KBM-7 (cell line): ENCODE measurements around the gene TGFBI.
A peak's percentile ranks its signal among the peaks of the same experiment; 100 is the strongest.

Source experiments
- DNase-seq: peaks from one replicate; pipeline ENCODE4 v3.0.0-alpha.2; 2015
- in situ Hi-C: fragments of 300-500 bp; cut with MboI; formaldehyde crosslinking; loops from 2 replicates; pipeline ENCODE4 v1.14.3; 2020; ENCODE audit warnings: low sequenced_read_pairs, low pct_unique_long_range_greater_than_20kb, mixed read lengths

Gene TGFBI

DNA sequence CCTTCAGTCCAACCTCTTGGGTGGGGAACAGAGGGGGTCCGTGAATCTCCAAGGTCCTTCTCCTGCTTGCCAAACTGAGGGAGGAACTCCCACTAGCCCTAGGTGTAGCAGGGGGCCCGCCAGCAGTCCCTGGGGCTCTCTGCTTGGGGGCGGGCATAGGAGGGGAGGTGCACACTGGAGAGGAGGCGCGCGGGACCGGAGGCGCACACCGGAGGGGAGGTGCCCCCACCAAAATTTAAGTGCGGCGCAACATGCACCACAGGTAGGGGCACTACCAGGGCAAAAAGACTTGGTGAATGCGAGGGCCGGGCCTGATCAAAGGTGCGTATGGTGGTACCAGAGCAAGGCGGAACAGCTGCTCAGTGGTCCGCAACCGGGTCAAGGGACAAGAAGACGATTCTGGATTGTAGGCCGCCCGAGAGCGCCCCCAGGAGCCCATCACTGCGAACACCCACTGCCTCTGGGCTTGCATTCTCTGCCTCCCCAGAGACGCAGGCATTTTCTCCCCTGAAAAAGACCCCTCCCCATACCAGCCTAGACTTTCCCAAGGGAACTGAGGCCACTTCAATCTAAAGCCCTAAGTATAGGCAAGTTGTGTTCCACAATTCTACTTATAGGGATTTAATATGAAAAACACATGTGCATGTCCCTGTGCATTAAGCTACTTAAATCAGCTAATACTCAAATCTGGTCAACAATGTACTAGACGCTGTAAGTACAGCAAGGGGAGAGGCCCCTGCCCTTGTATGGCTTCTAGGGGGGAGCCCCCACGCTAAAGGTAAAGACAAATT lies 50.6 kb downstream of the TGFBI start:
- in situ Hi-C loops: loop anchor here (10.0 kb wide), 1 partner anchor 195 kb away; no protein-coding TSS in a partner anchor
- no peak for DNase-seq

DNA sequence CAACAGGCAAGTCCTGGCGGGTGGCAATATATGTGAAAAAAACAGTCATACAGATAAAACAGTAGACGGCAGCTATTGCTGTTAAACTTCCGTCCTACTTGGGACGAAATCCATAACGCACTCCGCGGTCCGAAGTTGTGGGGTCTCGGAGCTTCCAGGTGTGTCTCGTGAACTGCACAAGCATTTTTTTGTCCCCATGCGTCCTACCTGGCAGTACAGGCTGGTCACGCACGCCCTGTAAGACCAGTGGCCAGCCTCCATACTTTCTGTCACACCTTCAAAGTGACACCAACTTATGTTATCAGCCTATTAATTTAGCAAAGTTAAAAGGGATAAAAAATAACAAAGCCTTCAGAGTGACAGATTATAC lies 51.3 kb downstream of the TGFBI start:
- DNase-seq: no peak
- in situ Hi-C loops: no loop called here

DNA sequence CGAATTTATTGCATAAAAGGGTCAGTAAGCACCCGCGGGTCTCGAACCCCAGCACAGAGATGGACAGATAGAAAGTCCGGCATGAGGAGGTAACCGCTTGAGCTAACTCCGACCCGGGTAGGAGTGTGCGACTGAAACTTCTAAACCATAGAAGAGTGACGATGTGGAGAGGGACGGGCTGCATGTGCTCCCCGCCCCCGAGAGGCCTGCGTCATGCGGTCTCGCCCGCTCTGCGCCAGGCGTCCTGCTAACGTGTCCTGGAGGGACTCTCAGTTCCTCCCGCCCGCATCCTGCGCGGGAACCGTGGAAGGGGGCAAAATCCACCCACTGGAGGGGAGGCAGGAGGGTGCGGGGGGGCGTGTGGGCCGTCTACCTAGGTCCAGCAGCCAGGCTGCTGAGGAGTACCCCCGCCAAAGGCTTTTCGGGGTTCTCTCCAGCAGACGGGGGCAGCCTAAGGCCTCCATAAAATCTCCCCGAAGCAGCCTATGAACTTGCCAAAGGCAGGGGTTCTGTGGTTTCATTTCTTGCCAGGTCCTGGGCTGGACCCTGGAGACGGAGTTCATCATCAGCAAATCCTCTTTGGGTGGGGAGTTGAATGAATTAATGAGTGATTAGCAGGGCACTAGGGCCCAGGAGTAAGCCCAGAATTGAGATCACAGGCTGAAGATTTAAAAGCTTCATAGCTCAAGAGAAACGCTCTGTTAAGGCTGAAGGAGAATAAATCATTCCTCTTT lies 51.9 kb downstream of the TGFBI start:
- no peak for DNase-seq
- in situ Hi-C loops: no loop called here

DNA sequence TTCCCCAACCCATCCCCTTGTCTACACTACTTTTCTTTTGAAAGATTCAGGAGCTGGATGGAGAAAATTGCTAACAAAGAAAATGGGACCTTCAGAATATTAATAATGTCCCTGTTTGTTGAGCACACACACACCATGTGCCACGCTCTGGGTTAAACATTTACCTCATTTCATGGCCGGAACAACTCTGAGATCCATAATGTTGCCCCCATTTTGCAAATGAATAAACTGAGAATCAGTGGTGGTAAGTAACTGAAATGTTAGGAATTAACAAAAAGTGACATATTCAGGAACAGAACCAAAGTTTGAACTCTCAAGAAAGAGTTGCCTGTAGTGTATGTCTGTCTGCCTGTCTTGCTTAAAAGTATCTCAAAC lies 52.4 kb downstream of the TGFBI start:
- in situ Hi-C loops: no loop called here
- DNase-seq: no peak

DNA sequence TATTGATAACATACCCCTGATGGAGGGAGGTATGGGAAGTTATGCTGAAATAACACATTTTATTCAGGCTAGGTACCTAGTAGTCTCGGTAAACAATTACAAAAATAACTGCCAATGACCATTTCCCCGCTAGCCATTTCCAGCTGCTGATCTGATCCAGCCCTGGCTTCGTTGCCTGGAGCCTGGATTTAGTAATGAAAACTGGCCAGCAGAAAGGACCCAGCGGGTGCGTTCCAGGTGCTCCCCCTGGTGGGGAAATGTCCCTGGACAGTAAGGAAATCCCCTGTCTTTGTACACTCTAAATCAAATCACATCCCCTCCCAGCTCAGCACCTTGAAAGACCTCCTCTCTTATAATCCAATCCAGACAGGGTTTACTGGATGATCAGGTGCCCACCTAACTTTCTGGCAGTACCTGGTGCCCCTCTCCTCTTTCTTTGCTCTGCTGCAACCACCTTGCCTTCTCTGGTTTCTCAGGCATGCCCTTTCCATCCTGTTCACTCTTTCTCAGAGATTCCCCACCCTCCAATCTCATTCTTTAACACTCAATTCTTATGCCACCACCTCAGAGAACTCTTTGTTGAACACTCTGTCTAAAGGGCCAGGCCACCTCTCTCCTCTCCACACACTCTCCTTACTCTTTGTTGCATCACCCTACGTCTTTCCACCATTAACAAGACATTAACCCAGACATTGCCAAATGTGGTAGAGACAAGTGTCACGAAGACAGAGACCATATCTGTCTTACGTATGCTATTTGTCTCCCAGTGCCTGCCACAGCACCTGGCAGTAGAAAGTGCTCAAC lies 53.8 kb downstream of the TGFBI start:
- in situ Hi-C loops: no loop called here
- DNase-seq: peak; percentile 60

DNA sequence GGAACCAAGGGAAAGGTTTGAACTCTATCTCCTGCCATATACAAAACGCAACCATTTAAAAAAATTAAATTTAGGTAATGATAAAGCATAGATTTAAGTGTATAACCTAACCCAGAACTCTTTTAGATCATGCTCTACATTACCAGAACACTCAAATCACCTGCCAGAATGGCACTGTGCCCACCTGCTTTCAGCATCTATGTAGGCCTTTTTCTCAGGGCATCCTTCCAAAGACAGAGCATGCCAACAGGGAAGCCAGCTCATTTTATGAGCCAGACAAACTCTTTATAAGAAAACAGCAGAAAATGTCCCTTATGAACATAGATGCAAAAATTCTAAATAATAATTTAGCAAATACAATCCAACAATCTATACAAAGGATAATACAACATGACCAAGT lies 55.9 kb downstream of the TGFBI start:
- DNase-seq: no peak
- in situ Hi-C loops: no loop called here

DNA sequence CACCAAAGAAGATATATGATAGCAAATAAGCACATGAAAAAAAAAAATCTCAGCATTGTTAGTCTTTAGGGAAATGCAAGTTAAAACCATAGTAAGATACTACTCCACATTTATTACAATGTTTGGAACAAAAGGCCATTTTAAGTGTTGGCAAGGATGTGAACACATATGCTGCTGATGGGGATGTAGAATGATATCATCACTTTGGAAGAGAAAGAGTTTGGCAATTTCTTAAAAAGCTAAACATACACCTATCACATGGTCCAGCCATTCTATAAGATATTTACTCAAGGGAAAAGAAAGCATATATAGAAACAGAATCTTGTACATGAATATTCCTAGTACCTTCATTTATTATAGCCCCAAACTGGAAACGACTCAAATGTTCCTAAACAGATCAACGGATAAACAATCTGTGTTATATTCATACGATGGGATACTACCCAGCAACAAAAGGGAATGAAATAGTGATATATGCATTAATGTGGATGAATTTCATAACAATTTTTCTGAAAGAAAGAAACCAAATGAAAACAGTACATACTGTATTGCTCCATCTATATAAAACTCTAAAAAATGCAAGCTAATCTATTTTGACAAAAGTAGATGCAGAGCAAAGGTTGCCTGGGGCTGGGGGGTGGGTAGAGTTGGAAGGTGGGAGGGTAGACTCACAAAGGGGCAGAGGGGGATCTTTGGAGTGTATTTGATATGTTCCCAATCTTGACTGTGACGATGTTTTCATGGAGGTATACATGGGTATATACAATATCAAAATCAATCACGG lies 58.2 kb downstream of the TGFBI start:
- in situ Hi-C loops: no loop called here

DNA sequence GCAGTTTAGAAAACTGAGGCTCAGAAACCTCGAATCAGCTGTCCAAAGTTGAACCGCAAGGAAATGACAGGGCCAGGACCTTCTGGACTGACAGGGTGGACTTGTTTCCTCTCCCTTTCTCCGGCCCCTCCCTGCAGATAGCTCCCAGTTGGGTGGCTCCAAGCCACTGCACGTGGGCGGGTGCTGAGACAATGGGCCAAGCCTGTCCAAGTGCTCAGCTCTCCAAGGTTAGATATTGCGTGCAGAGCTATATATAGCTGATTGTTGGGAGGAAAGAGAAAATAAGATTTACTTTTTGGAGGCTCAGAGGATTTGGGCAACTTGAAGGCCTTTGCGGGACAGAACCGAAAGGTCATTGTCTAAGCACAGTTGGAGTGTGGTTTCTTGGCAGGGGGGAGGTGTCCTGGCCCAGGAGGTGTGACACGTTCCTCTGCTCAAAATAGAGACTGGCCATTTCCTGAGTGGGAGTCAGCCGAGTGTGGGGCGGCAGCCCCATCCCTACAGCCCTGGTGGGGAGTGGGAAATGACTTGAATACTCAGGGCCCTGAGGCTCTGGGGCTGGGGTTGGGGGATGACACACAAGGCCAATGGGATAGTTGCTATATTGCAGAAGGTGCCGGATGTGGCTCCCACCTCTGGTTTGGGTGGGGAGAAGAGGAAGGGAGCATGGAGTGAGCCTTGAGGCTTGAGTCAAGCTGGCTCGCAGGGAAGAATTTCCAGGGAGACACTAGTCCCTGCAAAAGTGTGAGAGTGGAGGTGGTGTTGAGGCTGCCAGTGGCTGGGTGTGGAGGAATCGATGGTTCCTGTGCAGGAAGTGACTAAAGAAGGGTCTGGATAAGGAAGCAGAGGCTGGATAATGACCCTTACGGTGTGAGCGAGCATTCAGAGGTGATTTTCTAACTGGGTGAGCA lies 59.4 kb downstream of the TGFBI start:
- no peak for DNase-seq
- in situ Hi-C loops: no loop called here

More for the DNA sequence above, 58.2 kb downstream of the TGFBI start:
- no peak for DNase-seq

DNA sequence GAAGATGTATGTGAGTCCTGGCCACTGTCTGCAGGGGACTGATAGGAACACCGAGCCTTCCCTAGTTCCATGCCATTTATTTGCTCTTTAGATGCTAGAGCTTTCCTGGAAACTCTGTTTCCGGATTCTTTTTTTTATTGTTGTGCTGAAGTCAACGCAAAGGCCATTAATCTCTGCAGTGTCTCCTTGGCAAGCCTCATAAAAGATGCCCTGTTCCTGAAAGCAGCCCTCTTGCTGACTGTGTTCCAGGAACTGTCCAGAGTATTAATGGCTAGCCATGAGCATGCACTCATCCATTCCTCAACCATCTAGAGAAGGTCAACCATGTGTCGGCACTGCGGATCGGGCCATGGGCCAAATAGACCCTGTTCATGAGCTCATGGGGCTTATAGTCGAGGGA lies 61.0 kb downstream of the TGFBI start:
- in situ Hi-C loops: no loop called here
- DNase-seq: no peak

DNA sequence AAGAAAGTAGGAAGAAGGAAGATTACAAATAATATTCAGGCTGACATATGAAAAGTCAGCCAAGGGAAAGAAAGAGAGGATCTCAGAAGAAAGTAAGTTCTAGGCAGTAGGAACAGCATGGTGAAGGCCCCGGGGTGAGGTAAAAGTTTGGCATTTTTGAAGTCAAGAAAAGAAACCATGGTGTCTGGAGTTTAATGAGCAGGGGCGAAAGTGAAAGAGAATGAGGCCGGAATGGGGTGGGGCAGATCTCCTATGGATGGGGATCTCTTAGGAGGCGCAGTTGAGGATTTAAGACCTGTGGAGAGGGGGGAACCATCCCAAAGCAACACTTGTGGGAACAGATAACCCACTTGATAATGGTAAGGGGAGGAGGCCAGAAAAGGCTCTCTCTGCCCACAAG lies 61.5 kb downstream of the TGFBI start:
- in situ Hi-C loops: no loop called here
- no peak for DNase-seq

DNA sequence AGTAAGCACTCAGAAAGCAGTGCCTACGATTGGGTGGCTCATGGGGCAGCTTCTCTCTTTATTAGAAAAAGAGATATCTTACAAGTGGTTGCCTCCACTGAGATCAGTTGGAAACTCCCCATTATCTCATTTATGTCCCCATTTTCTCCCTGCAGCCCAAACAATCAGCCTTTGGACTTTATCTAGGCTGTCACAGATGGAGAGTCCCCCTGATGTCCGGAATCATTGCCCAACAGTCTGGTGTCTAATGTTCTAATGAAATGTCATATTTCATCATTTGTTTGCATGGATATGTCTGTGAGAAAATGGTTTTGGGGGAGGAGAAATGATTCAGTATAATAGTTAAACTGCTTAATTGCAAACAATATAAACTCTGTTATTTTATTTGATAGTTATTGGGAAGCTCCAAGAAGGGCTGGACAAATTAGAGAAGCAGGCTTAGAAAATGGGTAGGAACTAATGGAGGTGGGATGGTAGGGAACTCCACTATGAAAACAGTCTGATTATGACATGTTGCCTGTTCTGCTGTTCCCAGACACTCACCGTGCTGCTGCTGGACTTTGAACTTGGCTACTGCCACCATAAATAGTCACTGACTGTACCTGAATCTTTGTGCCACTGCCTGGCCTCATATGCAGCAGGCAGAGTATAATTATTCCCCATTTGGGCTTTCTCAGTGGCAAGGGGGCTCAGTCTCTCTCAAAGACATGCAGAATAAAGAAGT lies 65.6 kb downstream of the TGFBI start:
- in situ Hi-C loops: no loop called here
- DNase-seq: no peak

DNA sequence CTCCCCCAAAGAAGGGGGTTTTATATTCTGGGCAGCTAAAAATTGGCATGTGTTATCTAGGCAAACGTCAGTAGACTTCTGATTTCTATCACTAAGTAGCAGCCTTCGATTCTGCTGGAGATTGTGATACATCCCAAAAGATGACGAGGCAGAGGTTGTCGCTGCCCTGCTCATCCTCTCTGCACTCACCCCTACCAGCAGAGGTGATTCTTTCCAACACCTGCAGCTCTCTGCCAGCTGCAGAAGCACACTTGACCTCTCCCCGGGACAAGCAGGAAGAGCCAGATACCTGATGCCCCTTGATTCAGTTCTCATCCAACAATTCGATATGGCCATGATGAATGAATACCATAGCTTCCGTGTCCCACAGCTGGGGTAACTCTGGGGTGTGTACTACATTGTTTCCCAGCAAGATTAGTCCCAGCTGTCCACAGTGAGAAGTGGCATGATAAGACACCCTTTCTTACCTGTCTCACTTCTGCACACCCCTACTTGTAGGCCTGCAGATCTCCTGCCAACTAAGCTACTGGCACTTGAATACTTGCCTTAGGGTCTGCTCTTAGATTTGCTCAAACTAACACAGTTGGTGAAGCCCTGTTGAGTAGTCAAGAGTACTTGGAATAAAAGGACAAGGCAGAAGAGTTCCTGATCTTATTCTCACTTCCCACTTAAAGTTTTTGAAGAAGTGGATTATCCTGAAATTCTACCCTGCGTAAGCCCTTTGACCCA lies 66.3 kb downstream of the TGFBI start:
- DNase-seq: no peak
- in situ Hi-C loops: no loop called here

DNA sequence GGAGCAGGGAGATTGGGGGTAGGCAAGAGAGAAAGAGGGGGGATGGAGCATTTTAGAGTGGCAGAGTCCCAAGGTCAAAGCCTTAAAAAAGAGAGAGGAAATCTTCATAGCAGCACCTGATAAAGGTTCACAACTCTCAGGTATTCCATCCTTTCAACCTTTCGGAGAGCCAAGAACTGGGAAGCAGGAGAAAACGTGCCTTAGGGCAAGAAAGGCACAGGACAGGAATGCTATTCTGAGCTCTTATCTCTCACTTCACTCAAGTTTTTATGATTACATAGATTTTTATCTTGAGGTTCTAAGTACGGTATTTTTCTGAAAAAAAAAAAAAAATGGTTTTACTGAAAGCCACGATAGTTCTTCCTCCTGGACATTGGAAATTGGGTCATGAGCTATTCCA lies 69.4 kb downstream of the TGFBI start:
- DNase-seq: no peak
- in situ Hi-C loops: no loop called here

DNA sequence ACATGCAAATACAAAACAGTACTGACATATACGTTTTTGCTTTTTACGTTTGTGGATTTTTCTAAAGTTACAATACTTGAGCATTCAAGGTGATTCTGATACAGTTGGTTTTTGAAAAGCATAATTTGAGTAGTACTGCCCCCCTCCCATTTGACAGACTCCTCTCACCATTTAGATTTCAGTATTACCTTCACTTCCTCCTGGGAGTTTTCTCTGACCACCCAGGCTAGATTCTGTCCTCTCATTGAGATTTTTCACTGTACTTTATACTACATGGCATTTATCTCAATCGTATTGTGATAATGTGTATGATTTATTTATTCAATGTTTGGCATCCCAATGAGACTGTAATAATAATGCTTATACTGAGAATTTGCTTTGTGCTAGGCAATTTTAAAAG lies 71.1 kb downstream of the TGFBI start:
- in situ Hi-C loops: no loop called here
- no peak for DNase-seq

DNA sequence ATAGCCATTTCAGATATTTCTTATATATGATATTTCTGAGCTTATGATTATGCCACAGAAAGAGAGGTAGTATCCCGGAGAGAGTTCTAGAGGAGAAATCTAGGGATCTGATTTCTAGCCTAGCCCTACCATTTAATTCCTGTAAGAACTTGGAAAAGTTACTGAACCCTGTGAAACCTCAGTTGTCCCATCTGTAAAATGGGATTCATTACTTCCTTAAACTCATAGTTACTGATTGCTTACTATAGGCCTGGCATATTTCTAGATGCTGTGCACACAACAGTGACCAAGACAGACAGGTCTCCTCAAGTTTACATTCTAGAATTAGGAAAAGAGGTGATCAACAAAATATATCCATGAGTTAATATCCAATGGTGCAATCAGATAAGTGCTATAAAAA lies 73.1 kb downstream of the TGFBI start:
- DNase-seq: no peak
- in situ Hi-C loops: no loop called here

DNA sequence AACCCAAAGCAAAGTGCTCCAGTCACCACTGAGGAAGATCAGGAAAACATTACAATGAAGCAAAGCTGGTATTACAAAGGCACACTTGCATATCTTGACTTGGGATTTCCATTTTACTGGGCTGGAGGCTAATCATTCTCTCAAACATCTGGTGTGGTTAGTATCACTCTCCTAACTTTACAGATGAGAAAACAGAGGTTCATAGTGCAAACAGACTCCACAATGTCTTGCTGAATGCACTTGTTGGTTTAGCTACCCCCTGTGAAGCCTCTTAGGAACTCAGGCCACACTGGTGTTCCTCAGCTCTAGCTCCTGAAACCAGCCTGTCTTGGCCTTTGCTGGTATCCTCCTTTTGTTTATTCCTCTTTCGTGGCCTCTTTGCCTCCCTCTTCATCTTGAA lies 74.3 kb downstream of the TGFBI start:
- in situ Hi-C loops: no loop called here

DNA sequence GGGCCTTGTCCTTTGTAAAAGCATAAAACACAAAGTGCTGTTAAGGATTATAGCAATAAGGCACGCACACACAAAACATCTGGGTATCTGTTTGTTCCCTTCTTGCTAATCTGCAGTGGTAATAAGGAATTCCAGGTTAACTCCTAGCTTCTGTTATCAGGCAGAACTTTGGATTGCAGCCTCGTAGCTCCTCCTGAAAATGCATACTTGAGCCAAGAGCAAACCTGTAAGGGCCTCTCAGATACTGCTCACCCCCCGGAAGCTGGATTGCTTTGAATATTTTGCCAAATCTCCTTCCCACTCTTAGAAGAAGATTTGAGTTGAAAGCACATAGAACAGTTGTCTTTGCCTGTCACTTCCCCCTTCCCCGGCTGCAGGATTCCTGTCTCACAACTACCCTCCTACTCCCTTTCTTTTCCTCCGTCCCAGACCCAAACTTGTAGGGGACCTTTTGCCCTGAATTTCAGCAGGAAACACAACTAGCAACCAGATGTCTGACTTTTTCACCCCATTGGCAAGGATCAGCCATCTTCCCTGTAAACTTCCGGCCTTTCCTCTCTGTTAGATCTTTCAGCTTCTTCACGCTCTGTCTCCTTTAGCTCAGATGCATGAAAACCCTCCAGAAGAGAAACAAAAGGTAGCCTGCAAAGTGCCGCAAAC lies 75.6 kb downstream of the TGFBI start:
- DNase-seq: no peak
- in situ Hi-C loops: no loop called here

More for the DNA sequence above, 74.3 kb downstream of the TGFBI start:
- no peak for DNase-seq
